SK-N-MC (cell line): ENCODE data around the gene IGFN1.

Source experiments
- EZH2 ChIP-seq: fragments of 200-600 bp; sonication (generic); IDR thresholded peaks from one replicate; pipeline ENCODE4 v1.6.1; 2017; ENCODE audit warnings: antibody characterized with exemption
- POLR2AphosphoS5 ChIP-seq: IDR thresholded peaks from 2 replicates; pipeline ENCODE4 v1.6.1; 2012; ENCODE audit warnings: mild to moderate bottlenecking, low read depth, low read length, borderline replicate concordance

- no peak for TF ChIP-seq POLR2AphosphoS5
- no peak for TF ChIP-seq EZH2
Observed at GRCh38 chr1:201194046-201194445, 3.4 kb downstream of the IGFN1 start.
